HFFc6 (cell line): ENCODE results near the gene SGCG. TPM values are rescaled to one million over a fixed set of nuclear protein-coding genes. Genes with fewer than 3 reads are reported as not detected.

Experiments used
- DNase-seq: peaks from one replicate; pipeline ENCODE4 v3.0.0-alpha.2; 2018
- H3K27ac Mint-ChIP-seq: 2 replicates; pipeline ENCODE4 v1.8.0; 2020; ENCODE audit warnings: mild to moderate bottlenecking, mixed read lengths
- H3K27me3 Mint-ChIP-seq: 2 replicates; pipeline ENCODE4 v1.8.0; 2021; ENCODE audit warnings: mild to moderate bottlenecking, moderate library complexity, mixed read lengths; ENCODE audit not compliant: insufficient read depth
- H3K36me3 Mint-ChIP-seq: 2 replicates; pipeline ENCODE4 v1.8.0; 2021; ENCODE audit warnings: low read depth, mixed read lengths
- H3K4me1 Mint-ChIP-seq: 2 replicates; pipeline ENCODE4 v1.8.0; 2020; ENCODE audit warnings: low read depth, mixed read lengths
- H3K4me3 Mint-ChIP-seq: 2 replicates; pipeline ENCODE4 v1.8.0; 2020; ENCODE audit warnings: mild to moderate bottlenecking, moderate library complexity, mixed read lengths
- H3K9me3 Mint-ChIP-seq: 2 replicates; pipeline ENCODE4 v1.8.0; 2020; ENCODE audit warnings: mild to moderate bottlenecking, mixed read lengths
- total RNA-seq, 6 experiments: library from RNA; stranded (reverse); fragmentation: NEBNext Ultra II Directional; extraction: Animal tissue kit (Norgen Biotek cat#: 25700); gene quantifications; 2 replicates in 1 of 6; 3 replicates in 5 of 6; pipeline ENCODE4 v1.2.3, GENCODE V29; 2021
- TF ChIP-seq, protein P1 (sequence below): fragments of 200-600 bp; sonication (generic); IDR thresholded peaks from 2 replicates; pipeline ENCODE4 v1.5.0; 2021; ENCODE audit warnings: antibody characterized with exemption, mild to moderate bottlenecking

Gene SGCG
- total RNA-seq, 6 experiments from 2014 or later: not detected

DNA sequence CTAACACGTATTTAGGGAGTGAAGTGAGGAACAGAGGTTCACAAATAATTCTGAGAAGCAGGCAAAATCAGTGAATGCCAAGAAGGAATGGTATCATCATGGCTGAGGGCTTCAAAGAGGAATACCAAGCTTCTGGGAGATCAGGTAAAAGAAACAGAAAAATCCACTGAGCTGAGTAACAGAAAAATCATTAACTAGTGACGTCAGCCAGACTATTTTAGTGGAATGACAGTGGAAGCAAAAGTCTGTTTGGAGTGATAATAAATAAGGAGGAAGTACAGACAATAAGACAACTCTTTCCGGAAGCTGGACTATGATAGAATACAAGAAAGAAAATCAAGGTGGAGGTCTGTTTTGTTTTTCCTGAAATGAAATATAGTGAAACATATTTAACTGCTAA is 169.2 kb downstream of the SGCG start:
- H3K4me3 Mint-ChIP-seq: peak overlapping the region; percentile 18; the same call in 1 of the 2 replicates
- H3K27ac Mint-ChIP-seq: peak overlapping the region; percentile 53
- peaks cover 71% of the 10 kb centered on the region for H3K36me3 Mint-ChIP-seq
- TF ChIP-seq, protein P1, sequence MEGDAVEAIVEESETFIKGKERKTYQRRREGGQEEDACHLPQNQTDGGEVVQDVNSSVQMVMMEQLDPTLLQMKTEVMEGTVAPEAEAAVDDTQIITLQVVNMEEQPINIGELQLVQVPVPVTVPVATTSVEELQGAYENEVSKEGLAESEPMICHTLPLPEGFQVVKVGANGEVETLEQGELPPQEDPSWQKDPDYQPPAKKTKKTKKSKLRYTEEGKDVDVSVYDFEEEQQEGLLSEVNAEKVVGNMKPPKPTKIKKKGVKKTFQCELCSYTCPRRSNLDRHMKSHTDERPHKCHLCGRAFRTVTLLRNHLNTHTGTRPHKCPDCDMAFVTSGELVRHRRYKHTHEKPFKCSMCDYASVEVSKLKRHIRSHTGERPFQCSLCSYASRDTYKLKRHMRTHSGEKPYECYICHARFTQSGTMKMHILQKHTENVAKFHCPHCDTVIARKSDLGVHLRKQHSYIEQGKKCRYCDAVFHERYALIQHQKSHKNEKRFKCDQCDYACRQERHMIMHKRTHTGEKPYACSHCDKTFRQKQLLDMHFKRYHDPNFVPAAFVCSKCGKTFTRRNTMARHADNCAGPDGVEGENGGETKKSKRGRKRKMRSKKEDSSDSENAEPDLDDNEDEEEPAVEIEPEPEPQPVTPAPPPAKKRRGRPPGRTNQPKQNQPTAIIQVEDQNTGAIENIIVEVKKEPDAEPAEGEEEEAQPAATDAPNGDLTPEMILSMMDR: no peak
- H3K9me3 Mint-ChIP-seq: no peaks in the 10 kb centered on the region
- DNase-seq: no peak
- H3K27me3 Mint-ChIP-seq: no peaks in the 10 kb centered on the region; the same call in none of the 2 replicates
- H3K4me1 Mint-ChIP-seq: peaks cover 59% of the 10 kb centered on the region

DNA sequence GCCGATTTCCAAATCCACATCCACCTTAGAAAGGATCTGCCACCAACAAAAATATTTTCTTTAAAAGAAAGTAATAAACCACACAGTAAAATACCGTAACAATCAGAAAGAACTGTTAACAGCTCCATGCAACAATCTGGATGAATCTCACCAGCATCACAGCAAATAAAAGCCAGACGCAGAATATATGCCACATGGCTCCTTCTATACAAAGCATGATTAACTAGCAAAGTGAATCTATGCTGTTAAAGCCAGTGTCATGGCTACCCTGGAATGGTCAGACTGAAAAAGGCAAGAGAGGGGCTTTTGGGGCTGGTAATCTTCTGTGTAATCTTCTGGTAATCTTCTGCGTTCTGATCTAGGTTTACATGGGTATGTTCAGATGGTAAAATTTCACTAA is 171.4 kb downstream of the SGCG start:
- no peak for DNase-seq
- Mint-ChIP-seq H3K4me3 (no peak overlapping the region), H3K9me3 (no peaks in the 10 kb centered on the region), H3K36me3 (peaks cover 66% of the 10 kb centered on the region), H3K27me3 (no peaks in the 10 kb centered on the region; the same call in 1 of the 2 replicates), H3K4me1 (peaks cover 55% of the 10 kb centered on the region), H3K27ac (peak overlapping the region; percentile 30; the same call in 1 of the 2 replicates)
- TF ChIP-seq, protein P1: no peak

DNA sequence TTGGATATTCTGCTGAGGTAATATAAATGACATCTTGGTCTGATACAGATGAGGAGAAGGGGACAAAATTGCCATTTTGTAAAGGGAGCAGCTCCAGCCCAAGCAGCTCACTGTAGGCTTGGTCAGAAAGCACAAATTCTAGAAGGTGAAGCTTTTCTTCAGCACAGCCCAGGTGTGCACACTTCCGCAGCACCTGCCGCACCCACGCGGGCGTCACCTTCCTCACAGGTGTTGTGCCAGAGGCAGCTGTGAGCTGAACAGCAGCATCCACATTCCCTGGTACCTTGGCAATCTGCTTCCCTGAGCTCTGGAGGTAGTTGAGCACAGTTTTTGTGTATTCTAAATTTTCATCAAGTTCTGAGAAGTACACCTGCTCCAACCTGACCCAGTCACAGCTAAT is 173.7 kb downstream of the SGCG start:
- DNase-seq: no peak
- TF ChIP-seq, protein P1: no peak
- no peaks in the 10 kb centered on the region for H3K27me3 Mint-ChIP-seq
- H3K4me1 Mint-ChIP-seq: peaks cover 45% of the 10 kb centered on the region
- H3K9me3 Mint-ChIP-seq: no peaks in the 10 kb centered on the region
- no peak overlapping the region for H3K27ac Mint-ChIP-seq
- peaks cover 44% of the 10 kb centered on the region for H3K36me3 Mint-ChIP-seq
- no peak overlapping the region for H3K4me3 Mint-ChIP-seq

DNA sequence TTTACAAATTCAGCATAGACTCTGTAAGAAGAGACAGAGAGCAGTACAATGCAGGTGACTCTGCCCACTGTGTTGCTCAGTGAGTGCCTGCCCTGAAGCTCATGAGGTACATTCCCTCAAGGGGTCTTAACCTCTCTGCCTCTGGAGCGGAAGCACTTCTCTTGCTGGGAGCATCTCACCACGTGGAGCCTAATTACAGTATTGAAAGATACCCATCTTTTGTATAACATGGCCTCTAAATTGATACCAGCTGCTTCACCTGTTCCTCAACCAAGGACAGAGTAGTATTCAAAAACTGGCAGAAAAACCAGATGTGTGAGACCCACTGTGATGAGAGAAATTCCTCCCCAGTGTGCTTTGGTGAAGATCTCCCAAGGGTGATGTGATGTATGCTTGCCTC is 175.6 kb downstream of the SGCG start:
- Mint-ChIP-seq H3K27ac (no peak overlapping the region), H3K27me3 (no peaks in the 10 kb centered on the region), H3K4me3 (no peak overlapping the region), H3K4me1 (peaks cover 26% of the 10 kb centered on the region), H3K36me3 (peaks cover 25% of the 10 kb centered on the region), H3K9me3 (no peaks in the 10 kb centered on the region)
- no peak for DNase-seq
- TF ChIP-seq, protein P1: no peak

DNA sequence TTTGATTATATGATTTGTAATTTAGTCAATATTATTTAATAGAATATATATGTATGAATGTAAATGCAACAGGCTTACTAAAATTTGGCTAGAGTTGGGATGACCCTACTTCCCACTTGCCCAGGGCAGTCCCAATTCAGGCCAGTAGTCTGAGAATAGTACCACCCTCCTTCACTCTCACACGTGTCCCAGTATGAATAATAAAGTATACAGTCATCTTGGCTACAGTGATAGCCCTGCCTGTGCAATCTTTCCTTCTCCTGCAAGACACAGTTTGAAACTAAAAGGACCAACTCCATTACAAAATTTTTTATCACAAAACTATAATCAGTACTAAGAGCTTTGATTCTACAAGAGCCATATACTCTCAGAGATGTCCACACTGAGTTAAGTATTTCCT is 176.6 kb downstream of the SGCG start:
- H3K36me3 Mint-ChIP-seq: peaks cover 15% of the 10 kb centered on the region; the same call in 1 of the 2 replicates

More for the DNA sequence above, 176.6 kb downstream of the SGCG start:
- H3K27ac Mint-ChIP-seq: peak overlapping the region; percentile 34; the same call in 1 of the 2 replicates
- H3K9me3 Mint-ChIP-seq: no peaks in the 10 kb centered on the region
- H3K4me1 Mint-ChIP-seq: peaks cover 16% of the 10 kb centered on the region
- H3K27me3 Mint-ChIP-seq: no peaks in the 10 kb centered on the region
- no peak overlapping the region for H3K4me3 Mint-ChIP-seq
- TF ChIP-seq, protein P1: peak; percentile 7; the same call in 1 of the 2 replicates
- no peak for DNase-seq
